Gastroesophageal sphincter (tissue), 4 donors: ENCODE data around the gene SRRT. TPM values are rescaled to one million over a fixed set of nuclear protein-coding genes. Genes with fewer than 3 reads are reported as not detected.

Experiments used
- ATAC-seq: fragments of 150-250 bp; one replicate; pipeline ENCODE4 v1.9.1; 2016; ENCODE audit warnings: mild to moderate bottlenecking, moderate library complexity
- H3K27ac ChIP-seq, 4 donors: fragments of 200-600 bp; sonication (generic) in 3 of 4; 1 replicate in 3 of 4; 2 replicates in 1 of 4; pipeline ENCODE4 v1.5.1; 2016 to 2019
- H3K27me3 ChIP-seq: fragments of 200-600 bp; sonication (generic); one replicate; pipeline ENCODE4 v1.5.1; 2019
- H3K36me3 ChIP-seq, 2 donors: fragments of 200-600 bp; sonication (generic); one replicate each; pipeline ENCODE4 v1.5.1; 2019; ENCODE audit warnings: control low read depth in 1 of 2
- H3K4me1 ChIP-seq, 3 donors: fragments of 200-600 bp; sonication (generic); 1 replicate in 2 of 3; 2 replicates in 1 of 3; pipeline ENCODE4 v1.5.1; 2016 to 2019; ENCODE audit warnings: control low read depth in 2 of 3
- H3K4me3 ChIP-seq, 2 donors: fragments of 200-600 bp; sonication (generic); one replicate each; pipeline ENCODE4 v1.5.1; 2019; ENCODE audit warnings: mild to moderate bottlenecking in 1 of 2, moderate library complexity in 1 of 2
- H3K9me3 ChIP-seq, 3 donors: fragments of 200-600 bp; sonication (generic); one replicate each; pipeline ENCODE4 v1.5.1; 2017 to 2019; ENCODE audit warnings: control low read depth in 2 of 3
- EP300 ChIP-seq: sonication (generic); formaldehyde crosslinking; IDR thresholded peaks from one replicate; pipeline ENCODE4 v1.6.1; 2017; ENCODE audit warnings: antibody characterized with exemption, mild to moderate bottlenecking
- POLR2A ChIP-seq, 2 donors: fragments of 450-650 bp; IDR thresholded peaks; one replicate each; pipeline ENCODE4 v1.6.1; 2017; ENCODE audit warnings: antibody characterized with exemption in 2 of 2, mild to moderate bottlenecking in 2 of 2, moderate library complexity in 1 of 2
- POLR2AphosphoS5 ChIP-seq: sonication (generic); formaldehyde crosslinking; IDR thresholded peaks from one replicate; pipeline ENCODE4 v1.6.1; 2017; ENCODE audit warnings: antibody characterized with exemption
- WGBS, 2 donors: methylation state at CpG; one replicate each; pipeline ENCODE4 v1.1.5; 2018; ENCODE audit warnings: low coverage in 1 of 2; 5-methylcytosine and 5-hydroxymethylcytosine counted together
- total RNA-seq, 4 donors: library from RNA; depleted of rRNA; stranded (reverse); fragments of >200 nt; gene quantifications; one replicate each; pipeline ENCODE4 v1.1.0, GENCODE V29; 2016
- TF ChIP-seq, protein P1 (sequence below), 4 experiments: fragments of 200-600 bp in 2 of 4; fragments of 450-650 bp in 2 of 4; sonication (generic) in 1 of 4; IDR thresholded peaks; one replicate each; pipeline ENCODE4 v1.5.1; 2017 to 2019; ENCODE audit warnings: antibody characterized with exemption in 4 of 4, mild to moderate bottlenecking in 2 of 4, moderate library complexity in 2 of 4

SRRT gene
- total RNA-seq, 4 donors from 2014 or later, result 47.5 to 73.4 (median 57.0) TPM

DNA sequence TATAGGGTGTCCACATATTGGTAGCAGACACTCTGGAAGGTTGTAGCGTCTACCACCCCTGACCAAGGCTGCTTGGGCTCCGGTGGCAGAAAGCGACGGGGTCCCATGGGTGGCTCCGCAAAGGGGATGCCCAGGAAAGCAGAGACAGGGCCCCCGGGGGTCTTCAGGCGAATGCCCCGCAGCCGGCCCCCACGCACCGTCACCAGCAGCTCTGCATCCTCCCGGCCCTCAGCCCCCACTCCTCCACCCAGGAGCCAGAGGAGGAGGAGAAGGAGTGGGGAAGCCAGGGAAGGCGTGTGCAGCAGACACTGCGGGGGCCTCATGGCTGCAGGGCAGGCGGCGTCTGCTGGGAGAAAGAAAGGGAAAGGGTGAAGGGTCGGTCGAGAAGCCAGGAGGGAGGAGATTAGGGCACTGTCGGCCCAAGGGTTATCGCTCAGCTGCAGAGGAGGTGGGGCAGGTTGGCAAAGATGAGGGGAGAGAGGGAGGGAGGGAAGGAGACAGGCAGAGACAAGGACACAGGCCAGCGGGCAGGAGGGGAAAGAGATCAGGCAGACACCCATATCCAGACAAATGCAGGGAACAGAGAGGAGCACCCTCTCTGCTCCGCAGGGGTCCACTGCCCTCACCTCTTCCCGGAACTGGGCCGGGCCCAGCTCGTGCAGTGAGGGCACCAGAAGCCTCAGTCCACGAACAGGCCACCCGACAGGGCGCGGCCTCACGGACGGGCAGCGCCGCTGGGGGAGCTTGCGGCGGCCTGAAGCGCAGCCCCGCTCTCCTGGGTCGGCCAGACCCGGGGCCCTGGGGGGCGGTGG lies 19.2 kb downstream of the SRRT start:
- Histone ChIP-seq H3K27ac (peak overlapping the region in 1 of 4 donors; percentile 60), H3K4me1 (peaks cover 0 to 53% (median 34%) of the 10 kb centered on the region in 3 donors), H3K9me3 (no peaks in the 10 kb centered on the region), H3K27me3 (peaks cover 52% of the 10 kb centered on the region), H3K4me3 (peak overlapping the region in 1 of 2 donors; percentile 52), H3K36me3 (no peaks in the 10 kb centered on the region)
- WGBS, 2 donors, result 21 to 26% methylated on average over 5 to 19 of the region's 40 CpGs
- TF ChIP-seq, protein P1, sequence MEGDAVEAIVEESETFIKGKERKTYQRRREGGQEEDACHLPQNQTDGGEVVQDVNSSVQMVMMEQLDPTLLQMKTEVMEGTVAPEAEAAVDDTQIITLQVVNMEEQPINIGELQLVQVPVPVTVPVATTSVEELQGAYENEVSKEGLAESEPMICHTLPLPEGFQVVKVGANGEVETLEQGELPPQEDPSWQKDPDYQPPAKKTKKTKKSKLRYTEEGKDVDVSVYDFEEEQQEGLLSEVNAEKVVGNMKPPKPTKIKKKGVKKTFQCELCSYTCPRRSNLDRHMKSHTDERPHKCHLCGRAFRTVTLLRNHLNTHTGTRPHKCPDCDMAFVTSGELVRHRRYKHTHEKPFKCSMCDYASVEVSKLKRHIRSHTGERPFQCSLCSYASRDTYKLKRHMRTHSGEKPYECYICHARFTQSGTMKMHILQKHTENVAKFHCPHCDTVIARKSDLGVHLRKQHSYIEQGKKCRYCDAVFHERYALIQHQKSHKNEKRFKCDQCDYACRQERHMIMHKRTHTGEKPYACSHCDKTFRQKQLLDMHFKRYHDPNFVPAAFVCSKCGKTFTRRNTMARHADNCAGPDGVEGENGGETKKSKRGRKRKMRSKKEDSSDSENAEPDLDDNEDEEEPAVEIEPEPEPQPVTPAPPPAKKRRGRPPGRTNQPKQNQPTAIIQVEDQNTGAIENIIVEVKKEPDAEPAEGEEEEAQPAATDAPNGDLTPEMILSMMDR (IDR thresholded peaks at IDR 0.05), result no peak
- no peak for TF ChIP-seq EP300
- no peak for TF ChIP-seq POLR2AphosphoS5
- TF ChIP-seq POLR2A (IDR thresholded peaks at IDR 0.05), result no peak
- no peak for ATAC-seq

DNA sequence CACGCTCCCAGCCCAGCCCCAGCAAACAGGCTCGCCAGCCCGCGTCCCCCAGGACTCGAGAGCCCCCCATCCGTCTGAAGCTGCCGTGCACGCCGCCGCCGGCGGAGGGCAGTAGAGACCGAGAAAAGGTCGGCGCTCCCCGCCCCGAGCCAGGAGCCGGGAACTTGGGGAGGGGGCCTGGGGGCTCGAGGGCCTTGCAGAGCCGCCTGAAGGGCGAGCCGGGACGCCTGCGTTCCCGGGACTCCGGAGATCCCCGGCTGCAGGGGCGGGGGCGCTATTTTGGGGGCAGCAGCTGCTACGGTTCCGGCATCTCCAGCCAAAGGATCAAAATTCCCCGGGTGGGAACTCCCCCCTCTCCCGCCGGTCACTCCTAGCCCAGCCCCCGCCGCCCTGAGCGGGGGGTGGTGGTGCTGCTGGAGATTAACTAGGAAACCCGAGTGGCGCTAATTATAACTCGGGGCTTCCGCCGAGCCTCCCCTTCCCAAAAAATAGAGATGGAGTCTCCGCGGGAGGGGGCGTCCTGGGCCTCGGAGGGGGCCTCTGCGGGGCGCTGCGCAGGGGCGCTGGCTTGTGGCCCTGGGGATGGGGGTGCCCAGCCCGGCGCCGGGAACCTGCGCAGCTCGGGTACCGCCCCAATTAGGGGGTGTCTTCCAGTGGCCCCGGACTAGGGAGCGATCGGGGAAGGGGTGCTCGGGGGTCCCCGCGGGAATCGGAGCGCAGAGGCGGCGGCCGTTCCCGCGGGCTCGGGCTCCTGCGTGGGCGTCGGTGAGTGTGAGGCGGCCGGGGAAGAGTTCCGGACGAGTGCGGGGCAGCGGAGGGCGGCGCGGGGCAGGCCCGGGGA lies 20.2 kb downstream of the SRRT start:
- peaks cover 62% of the 10 kb centered on the region for H3K27me3 ChIP-seq
- no peak for ATAC-seq
- 0% methylated on average over 10 of the region's 83 CpGs; no CpG with 5 or more reads in 1 of the 2 donors for WGBS, 2 donors
- no peaks in the 10 kb centered on the region for H3K9me3 ChIP-seq
- H3K36me3 ChIP-seq, result no peaks in the 10 kb centered on the region
- peak overlapping the region; percentile 7 to 52 for H3K4me3 ChIP-seq
- TF ChIP-seq EP300 (no peak), POLR2A (IDR thresholded peaks at IDR 0.05) (no peak)
- TF ChIP-seq, protein P1 (IDR thresholded peaks at IDR 0.05), result peak in 3 of 4 experiments; percentile 66 to 89 (median 67)
- peaks cover 0 to 47% (median 32%) of the 10 kb centered on the region in 3 donors for H3K4me1 ChIP-seq
- H3K27ac ChIP-seq, result peak overlapping the region in 1 of 4 donors; percentile 60

DNA sequence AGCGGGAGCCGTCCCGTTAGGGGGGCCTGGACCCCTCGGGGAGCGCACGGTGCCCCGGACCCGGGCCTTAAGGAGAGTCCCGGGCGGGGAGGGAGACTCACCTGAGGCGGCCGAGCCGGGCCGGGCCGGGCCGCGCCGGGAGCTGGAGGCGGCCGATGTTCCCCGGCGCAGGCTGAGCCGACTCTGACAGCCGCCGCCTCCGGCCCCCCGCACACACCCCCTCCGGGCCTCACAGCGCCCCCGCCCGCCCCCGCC lies 20.7 kb downstream of the SRRT start, which contains the start of gene ACHE:
Gene ACHE, minus strand, starts transcription at position 188 of the 255 bp plus-strand sequence. CDS start 1,656 bp downstream, outside the sequence.
- peak within 1 kb of the TSS; percentile 7 to 52 for H3K4me3 ChIP-seq
- H3K4me1 ChIP-seq, result peaks cover 0 to 41% (median 30%) of the 10 kb centered on the region in 3 donors
- H3K9me3 ChIP-seq, result no peaks in the 10 kb centered on the region
- no peak for ATAC-seq
- H3K27ac ChIP-seq, result peak within 1 kb of the TSS in 1 of 4 donors; percentile 60
- H3K36me3 ChIP-seq, result no peaks in the 10 kb centered on the region
- 0% methylated on average over 7 of the region's 32 CpGs; no CpG with 5 or more reads in 1 of the 2 donors for WGBS, 2 donors
- TF ChIP-seq POLR2A (IDR thresholded peaks at IDR 0.05) (no peak), EP300 (no peak), POLR2AphosphoS5 (no peak)
- TF ChIP-seq, protein P1 (IDR thresholded peaks at IDR 0.05), result no peak
- H3K27me3 ChIP-seq, result peaks cover 67% of the 10 kb centered on the region

DNA sequence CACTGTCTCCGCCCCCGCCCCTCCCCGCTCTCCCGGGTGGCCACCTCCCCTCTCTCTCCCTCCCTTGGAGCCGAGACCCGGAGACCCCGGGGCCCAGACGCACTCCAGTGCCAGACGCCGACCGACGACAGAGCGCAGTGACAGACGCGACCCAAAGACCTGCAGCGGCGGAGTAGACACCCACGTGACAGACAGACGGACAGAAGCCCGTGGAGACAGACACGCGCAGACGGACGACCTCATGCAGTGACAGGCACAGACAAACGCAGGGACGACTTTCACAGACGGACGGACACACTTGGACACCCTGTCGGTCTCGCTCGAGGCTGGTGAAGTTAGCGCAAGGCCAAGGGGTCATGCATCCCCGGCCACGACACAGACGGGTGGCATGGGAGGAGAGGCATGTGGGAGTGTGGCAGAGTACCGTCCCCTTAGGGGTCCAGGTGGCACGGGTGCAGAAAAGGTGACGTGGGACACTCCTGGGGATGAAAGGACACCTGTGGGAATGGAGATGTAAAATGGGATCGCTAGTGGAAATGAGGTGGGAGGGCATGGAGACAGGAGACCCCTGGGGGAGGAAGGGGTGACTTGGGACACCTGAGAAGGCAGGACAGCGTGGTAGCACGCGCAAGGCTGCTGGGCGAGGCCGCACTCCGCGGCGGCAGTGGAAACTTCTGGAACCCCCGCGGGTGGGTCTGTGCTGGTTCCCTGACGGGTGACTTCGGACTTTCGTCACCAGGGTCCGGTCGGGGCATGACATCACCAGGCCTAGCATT lies 21.2 kb downstream of the SRRT start:
- Histone ChIP-seq H3K9me3 (no peaks in the 10 kb centered on the region), H3K27ac (no peak overlapping the region), H3K36me3 (no peaks in the 10 kb centered on the region), H3K4me1 (peaks cover 0 to 36% (median 25%) of the 10 kb centered on the region in 3 donors), H3K4me3 (peak overlapping the region in 1 of 2 donors; percentile 52), H3K27me3 (peaks cover 73% of the 10 kb centered on the region)
- WGBS, 2 donors, result 5% methylated on average over 21 of the region's 54 CpGs; no CpG with 5 or more reads in 1 of the 2 donors
- no peak for TF ChIP-seq POLR2A (IDR thresholded peaks at IDR 0.05)
- TF ChIP-seq EP300, result no peak
- TF ChIP-seq POLR2AphosphoS5, result no peak
- TF ChIP-seq, protein P1 (IDR thresholded peaks at IDR 0.05), result no peak
- ATAC-seq, result no peak
